ENCODE results near the gene KRT12. TPM values are rescaled to one million over a fixed set of nuclear protein-coding genes. Genes with fewer than 3 reads are reported as not detected.
A peak's percentile ranks its signal among the peaks of the same experiment; 100 is the strongest.

KRT12 gene
- total and polyA plus RNA-seq, 9 of the 15 experiments (the other 6 are each of a cell fraction or from before 2014, with no cell fraction given): 0.18 to 7.0 (median 2.2) TPM

DNA sequence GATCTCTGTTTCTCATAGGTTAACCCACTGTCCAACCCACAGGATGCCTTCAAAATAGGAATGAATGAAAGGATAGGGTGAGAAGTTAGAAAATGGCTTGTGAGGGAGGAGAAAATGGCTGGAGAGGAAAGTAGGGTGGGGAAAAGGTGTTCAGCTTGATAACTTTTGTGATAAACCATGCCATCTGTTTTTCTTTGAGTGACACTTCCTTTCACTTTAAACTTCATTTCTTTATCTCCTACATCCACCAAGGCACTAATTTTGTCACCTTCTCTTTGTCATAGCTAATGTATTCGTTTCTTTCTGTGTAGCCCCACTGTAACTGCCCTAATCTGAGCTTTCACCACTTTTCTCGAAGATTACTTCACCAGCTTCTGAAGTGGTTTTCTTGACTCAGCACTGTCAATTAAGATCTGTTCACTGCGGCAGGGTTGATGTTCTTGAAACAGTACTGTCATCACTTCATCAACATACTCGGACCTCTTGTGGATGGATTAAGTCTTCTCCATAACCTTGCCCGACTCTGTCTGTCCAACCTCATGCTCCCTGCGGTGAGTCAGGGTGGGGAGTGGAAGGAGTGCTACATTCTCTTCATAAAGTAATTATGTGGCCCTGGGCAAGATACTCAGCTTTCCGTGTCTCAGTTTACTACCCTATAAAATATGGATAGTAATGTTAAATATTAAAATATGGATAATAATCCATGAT is 39.1 kb downstream of the KRT12 start (continued):
- TF ChIP-seq ZNF280B (CRISPR knock-in tag; IDR thresholded peaks at IDR 0.05): no peak
- 0 out of 4 replicates have a peak, but pooled peaks of 1 of the 2 experiments have one; percentile 21 for TF ChIP-seq CSDE1 (IDR thresholded peaks at IDR 0.05)
- TF ChIP-seq ZC3H8 (IDR thresholded peaks at IDR 0.05): no peak
- no peak for TF ChIP-seq HNRNPH1 (optimal IDR thresholded peaks at IDR 0.05; ENCODE audit: low read depth, low read length)
- no peak for TF ChIP-seq RHOXF2B (CRISPR knock-in tag; conservative IDR thresholded peaks at IDR 0.05)
- peak; percentile 98 for TF ChIP-seq DPF2 (IDR thresholded peaks at IDR 0.05)
- TF ChIP-seq HIVEP1 (CRISPR knock-in tag; IDR thresholded peaks at IDR 0.05): no peak
- TF ChIP-seq RFX1 (IDR thresholded peaks at IDR 0.05): no peak
- no peak for TF ChIP-seq SNIP1 (IDR thresholded peaks at IDR 0.05; ENCODE audit: low read depth)
- TF ChIP-seq CBFA2T3 (IDR thresholded peaks at IDR 0.05): peak; percentile 99
- TF ChIP-seq POLR3G (IDR thresholded peaks at IDR 0.05; ENCODE audit: extremely low read depth, insufficient read length, insufficient replicate concordance): no peak
- no peak for TF ChIP-seq DNMT1 (IDR thresholded peaks at IDR 0.05)
- no peak for TF ChIP-seq DDX20 (tag; IDR thresholded peaks at IDR 0.05; ENCODE audit: low read depth)
- TF ChIP-seq ZFP36 (IDR thresholded peaks at IDR 0.05; ENCODE audit: low read depth, low read length, partially characterized antibody): no peak
- no peak for TF ChIP-seq ZNF384 (IDR thresholded peaks at IDR 0.05; ENCODE audit: low read depth, low read length)
- TF ChIP-seq PCBP2 (IDR thresholded peaks at IDR 0.05; ENCODE audit: low read depth, low read length, poor library complexity, severe bottlenecking): no peak
- TF ChIP-seq FOXP1 (CRISPR knock-in tag; IDR thresholded peaks at IDR 0.05): no peak
- TF ChIP-seq NCOA1 (IDR thresholded peaks at IDR 0.05; ENCODE audit: low read depth): peak; percentile 92
- peak; percentile 7 for TF ChIP-seq RBM25 (IDR thresholded peaks at IDR 0.05; ENCODE audit: low read depth, low read length, severe bottlenecking)
- TF ChIP-seq EHMT2 (IDR thresholded peaks at IDR 0.05): peak; percentile 96
- no peak for TF ChIP-seq PHF20 (IDR thresholded peaks at IDR 0.05; ENCODE audit: partially characterized antibody)
- TF ChIP-seq ZNF583 (CRISPR knock-in tag; IDR thresholded peaks at IDR 0.05): no peak
- peak in 1 of 2 experiments; percentile 44; a peak in 2 of 4 replicates for TF ChIP-seq RAD21 (CRISPR knock-in tag; conservative IDR thresholded peaks at IDR 0.05 in 1 of 2, IDR thresholded peaks at IDR 0.05 in 1 of 2)
- no peak for TF ChIP-seq ZNF354B (CRISPR knock-in tag; IDR thresholded peaks at IDR 0.05)
- TF ChIP-seq, protein P1, sequence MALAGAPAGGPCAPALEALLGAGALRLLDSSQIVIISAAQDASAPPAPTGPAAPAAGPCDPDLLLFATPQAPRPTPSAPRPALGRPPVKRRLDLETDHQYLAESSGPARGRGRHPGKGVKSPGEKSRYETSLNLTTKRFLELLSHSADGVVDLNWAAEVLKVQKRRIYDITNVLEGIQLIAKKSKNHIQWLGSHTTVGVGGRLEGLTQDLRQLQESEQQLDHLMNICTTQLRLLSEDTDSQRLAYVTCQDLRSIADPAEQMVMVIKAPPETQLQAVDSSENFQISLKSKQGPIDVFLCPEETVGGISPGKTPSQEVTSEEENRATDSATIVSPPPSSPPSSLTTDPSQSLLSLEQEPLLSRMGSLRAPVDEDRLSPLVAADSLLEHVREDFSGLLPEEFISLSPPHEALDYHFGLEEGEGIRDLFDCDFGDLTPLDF (CRISPR knock-in tag; IDR thresholded peaks at IDR 0.05): no peak
- no peak for TF ChIP-seq HINFP (tag; conservative IDR thresholded peaks at IDR 0.05; ENCODE audit: low read depth)
- no peak for TF ChIP-seq FIP1L1 (IDR thresholded peaks at IDR 0.05; ENCODE audit: low read depth, low read length, poor library complexity, severe bottlenecking)
- peak; percentile 95 for TF ChIP-seq FOSL1 (tag; conservative IDR thresholded peaks at IDR 0.05)
- TF ChIP-seq CHD2 (IDR thresholded peaks at IDR 0.05; ENCODE audit: low read depth, low read length): no peak
